GM15510 (cell line): ENCODE results near the gene SACM1L.

ENCODE experiments used
- POLR2A ChIP-seq: IDR thresholded peaks from 3 replicates; pipeline ENCODE4 v1.6.1; 2011; ENCODE audit warnings: borderline replicate concordance; ENCODE audit not compliant: insufficient read length; ENCODE audit errors: extremely low read depth

Gene SACM1L

DNA sequence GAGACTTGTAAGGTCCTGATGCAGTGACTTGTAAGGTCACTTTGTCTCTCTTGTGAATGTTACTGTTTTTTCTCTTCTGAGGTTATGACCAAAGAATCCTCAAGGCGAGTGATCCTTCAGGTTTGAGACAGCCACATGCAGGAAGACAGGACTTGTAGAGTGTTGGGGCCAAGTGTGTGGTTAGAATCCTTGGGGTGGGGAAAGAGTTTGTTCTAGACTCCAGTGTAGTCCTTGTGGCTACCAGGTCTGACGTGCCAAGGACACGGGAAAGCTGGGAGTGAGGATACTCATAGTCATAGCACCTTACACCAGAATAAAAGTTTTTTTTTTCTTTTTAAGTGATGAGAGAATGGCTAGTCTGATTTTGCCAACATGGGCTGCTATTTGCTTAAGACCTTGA lies 7.3 kb upstream of the SACM1L start:
- no peak for TF ChIP-seq POLR2A

DNA sequence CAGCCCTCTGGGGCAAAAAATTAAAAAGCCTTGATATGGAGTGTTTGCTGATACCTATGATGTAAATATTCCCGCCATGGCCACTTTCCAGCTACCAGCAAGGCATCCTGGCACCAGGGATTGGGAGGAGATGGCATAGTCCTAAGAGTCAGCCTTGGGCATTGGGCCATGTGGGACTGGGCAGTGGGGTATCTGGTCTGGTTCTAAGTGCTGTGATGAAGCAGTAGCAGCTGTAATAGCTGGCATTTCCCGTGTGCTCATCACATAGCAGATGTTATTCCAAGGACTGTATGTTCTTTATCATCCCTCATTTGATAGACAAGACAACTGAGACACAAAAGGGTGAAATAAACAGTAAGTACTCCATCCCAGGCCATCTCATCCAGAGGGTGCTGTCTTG lies 6.9 kb upstream of the SACM1L start:
- no peak for TF ChIP-seq POLR2A

DNA sequence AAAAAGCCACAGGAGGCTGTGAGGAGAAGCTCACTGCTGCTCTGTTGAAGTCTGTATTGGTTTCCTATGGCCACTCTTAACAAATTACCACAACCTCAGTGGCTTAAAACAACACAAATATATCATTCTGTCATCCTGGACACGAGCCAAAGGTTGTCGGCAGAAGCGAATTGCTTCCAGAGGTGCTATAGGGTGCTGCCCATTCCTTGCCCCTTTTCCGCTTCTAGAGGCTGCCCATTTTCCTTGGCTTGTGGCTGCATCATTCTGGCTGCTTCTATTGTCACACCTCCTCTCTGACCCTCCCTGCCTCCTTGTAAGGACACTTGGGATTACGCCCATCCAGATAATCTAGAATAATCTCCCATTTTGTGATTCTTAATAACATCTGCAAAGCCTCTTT lies 6.4 kb upstream of the SACM1L start:
- no peak for TF ChIP-seq POLR2A

DNA sequence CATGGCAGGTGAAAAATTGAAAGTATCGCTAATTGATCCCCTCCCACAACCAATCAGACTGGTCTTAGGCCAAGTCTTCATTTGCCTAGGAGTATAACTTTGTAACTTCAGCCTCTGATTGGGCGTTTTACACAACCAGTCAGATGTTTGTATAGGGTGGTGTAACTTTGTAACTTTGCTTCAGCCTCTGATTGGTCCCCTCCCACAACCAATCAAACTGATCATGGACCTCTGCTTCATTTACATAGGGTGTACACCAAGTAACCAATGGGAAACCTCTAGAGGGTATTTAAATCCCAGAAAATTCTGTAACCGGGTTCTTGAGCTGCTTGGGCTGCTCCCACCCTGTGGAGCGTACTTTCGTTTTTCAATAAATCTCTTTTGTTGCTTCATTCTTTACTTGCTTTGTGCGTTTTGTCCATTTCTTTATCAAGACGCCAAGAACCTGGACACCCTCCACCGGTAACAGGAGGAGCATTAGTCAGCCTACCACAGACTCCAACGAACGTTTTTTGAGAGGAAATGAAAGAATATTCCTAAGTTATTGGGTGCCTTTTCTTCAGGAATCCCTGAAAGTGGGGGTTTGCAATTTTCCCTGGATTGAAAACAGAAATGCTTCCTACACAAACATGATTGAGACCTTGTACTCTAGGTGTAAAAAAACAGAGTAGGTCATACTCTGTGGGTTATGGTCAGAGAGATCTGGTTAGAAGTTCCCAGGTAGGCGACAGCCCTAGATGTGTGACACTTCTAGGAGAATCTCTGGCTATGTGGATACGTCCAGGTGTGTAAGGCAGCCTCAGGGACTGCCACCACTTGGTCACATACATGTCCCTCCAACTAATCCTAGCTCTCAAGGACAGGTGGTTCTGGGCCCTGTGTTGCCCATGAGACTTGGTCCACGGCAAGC lies 5.5 kb upstream of the SACM1L start:
- no peak for TF ChIP-seq POLR2A

DNA sequence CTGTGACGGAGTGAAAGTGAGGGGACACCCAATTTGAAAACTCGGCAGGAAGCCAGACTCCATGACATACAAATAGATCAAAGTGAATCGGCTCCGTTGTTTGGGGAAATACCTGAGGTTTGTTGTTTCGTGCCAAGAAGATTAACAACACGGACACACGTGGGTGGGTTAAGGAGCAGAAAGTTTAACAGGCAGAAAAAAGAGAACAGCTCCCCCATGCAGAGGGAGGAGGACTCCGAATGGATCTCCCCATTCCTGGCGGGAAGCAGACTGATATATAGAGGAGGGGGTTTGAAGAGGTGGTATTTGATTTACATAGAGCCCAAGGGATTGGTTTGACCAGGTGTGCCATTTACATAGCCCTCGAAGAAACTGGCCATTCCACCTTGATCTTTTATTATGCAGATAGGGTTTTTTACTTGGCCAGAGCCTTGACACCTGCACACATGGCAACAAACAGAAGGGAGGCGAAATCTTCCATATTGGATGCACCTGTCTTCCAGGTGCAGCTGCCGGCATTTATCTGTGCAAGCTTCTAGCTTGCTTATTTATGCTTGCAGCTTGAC lies 4.8 kb upstream of the SACM1L start:
- no peak for TF ChIP-seq POLR2A

DNA sequence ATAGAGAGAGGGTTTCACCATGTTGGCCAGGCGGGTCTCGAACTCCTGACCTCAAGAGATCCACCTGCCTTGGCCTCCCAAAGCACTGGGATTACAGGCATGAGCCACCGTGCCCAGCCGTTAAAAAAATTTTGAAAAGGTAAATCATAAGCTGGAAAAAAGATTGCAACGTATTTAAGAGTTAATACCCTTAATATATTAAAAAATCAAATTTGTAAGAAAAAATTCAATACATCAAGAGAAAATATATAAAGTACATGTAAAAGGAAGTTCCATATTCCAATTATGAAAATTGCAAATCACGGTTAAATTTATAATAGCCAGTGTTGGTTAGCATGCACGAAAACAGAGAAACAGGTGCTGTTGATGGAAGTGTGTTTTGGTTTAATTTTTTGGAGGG lies 2.3 kb upstream of the SACM1L start:
- TF ChIP-seq POLR2A: no peak

DNA sequence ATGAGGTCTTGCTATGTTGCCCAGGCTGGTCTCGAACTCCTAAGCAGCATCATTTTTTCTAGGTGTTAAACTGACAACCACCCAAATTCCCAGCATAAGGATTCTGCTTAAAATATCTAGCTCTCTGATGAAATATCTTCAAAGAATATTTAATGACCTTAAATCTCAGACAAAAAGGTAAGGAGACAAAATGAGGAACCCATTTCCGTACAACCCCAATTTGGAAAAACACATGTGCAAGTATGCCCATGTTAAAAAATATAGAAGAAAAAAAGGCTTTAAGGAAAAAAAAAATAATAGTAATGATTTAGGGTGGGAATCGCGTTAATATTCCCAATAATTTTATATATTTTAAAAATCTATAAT lies 1.4 kb upstream of the SACM1L start:
- no peak for TF ChIP-seq POLR2A

DNA sequence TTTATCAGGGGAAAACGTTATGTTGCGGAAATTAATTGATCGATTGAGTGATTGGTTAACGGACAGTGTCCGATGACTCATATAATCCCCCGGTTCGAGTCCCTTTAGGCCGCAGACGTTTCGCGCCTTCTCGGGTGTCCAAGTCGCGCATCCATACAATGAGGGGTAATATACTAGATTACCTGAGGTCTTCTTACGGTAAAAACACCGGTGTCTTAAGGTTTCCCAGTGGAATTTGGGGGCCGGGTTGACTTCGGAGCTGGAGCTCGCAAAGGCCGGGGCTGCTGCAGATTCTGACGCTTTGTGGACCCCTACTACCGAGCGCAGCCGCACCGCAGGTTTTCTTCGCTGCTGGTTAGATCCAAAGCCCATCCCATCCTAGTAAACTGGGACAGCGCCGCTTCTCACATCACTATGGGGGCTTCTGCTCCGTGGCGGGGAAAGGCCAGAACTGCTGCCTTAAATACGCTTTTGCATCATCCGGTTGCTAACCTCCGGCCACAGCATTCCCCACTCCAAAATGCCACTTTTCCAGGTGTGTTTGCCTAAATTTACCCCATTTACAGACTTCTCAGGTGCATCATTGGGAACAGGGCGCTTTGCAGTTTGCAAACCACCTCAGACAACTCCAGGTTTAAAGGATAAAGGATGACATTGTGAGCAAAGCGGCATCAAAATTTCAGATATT lies 858 bp upstream of the SACM1L start:
- TF ChIP-seq POLR2A: peak; percentile 20

DNA sequence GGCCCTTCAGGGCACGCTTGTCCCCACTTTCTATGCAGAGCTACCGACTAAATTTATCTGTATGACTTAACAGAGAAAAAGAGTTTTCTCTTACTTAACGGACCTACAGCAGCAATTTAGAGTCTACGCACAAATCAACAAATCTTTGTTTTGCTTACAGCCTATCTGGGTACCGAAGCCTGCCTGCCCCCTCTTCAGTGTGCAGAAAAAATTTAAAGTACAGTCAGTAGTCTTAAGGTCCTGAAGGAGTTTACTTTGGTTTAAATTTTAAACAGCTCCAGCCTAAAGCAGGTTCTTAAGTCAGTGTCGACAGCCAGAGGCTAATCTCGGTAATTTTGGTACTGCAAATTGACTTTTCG lies 570 bp downstream of the SACM1L start:
- no peak for TF ChIP-seq POLR2A

DNA sequence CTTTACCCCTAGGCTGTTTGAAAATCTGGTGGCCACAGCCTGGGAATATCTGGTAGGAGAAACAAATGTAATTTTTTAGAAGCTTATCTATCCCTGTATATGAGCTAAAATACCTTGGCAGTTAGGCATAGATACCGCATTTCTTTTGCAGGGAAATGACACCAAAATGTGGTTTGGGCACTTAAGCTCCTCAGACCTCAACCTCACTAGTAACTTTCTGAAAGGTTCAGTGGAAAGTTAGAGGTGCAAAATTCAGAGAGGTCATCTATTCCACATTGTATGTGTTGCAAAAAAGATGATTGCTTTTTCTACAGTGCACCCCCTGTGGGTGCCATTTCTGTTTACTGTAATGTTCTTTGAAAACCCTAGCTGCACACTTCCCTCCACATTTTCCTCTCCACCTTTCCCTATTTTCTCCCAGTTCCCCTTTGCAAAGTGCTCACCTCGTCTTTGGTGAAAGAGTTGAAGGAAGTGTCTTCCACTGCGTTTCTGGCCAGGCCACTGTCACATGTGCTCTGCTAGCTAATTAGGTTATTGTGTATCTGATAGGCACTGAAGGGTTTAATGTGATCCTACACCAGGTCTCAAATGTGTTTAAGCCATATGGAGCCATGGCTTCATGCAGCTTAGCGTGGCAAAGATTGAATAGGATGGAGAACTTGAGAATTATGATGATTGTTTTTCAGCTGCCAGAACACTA lies 1.3 kb downstream of the SACM1L start:
- TF ChIP-seq POLR2A: no peak

DNA sequence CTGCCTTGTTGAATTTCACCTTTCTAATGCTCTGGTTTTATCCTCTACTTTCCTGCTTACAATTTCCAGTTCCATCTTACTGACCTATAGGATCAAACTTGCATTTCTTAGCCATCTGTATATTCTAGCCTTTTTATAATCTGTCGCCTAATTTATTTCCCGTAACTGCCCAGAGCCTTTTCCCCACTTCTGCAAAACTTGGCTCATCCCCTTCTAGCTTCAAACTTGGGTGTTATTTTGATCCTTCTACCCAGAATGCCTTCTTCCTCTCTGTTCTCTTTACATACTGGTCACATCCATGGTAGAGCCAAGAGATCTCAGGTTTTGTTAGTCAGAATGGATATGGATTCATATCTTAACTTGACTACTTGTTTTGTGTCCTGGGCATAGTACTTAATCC lies 2.6 kb downstream of the SACM1L start:
- no peak for TF ChIP-seq POLR2A

DNA sequence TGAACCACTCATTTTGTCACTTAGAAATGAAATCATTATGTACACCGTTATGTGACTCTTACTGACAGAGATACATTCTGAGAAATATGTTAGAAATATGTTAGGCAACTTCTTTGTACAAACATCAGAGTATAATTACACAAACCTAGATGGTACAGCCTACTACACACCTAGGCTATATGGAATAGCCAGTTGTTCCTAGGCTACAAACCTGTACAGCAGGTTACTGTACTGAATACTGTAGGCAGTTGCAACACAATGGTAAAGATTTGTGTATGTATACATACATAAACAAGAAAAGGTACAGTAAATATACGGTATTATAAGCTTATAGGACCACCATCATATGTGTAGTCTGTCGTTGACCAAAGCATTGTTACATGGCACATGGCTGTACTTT lies 3.7 kb downstream of the SACM1L start:
- no peak for TF ChIP-seq POLR2A

DNA sequence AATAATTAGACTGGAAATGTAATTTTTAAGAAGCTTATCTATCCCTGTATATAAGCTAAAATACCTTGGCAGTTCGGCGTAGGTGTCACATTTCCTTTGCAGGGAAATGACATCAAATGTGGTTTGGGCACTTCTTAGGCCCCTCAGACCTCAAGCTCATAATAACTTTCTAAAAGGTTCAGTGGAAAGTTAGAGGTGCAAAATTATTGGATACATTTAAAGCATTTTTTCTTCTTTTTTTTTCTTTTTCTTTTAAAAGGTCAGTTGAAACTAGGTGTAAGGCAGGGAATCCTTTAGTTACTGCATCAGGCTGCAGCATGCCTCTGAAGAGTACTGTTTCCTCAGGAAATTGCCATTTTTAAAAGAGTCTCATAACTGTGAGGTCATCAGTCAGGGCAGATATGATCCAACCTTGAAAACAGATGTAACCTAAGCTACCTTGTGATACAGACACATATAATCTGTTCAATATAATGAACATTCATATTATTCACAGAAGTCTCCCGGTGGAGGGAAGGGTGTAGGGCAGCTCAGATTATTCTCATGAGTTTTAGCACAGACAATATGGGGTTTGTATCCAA lies 4.8 kb downstream of the SACM1L start:
- TF ChIP-seq POLR2A: no peak

DNA sequence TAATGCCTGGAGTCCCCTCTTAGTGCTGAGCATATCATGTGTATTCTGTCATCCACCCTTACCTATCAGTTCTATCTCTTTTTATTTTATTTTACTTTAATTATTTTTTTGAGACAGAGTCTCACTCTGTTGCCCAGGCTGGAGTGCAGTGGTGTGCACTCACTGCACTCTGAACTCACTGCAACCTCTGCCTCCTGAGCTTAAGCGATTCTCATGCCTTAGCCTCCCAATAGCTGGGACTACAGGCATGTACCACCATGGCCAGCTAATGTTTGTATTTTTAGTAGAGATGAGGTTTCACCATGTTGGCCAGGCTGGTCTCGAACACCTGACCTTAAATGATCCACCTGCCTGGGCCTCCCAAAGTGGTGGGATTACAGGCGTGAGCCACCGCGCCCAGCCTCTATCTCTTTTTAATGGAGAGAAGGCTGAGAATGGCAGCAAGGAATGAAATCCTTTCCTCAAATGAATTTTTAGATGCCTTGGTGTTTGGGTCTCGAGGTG lies 11.4 kb downstream of the SACM1L start:
- no peak for TF ChIP-seq POLR2A
